GM19023 (cell line): ENCODE measurements around the gene FAM53B.

Source experiments
- ATAC-seq: cut with Tn5 transposase; IDR thresholded peaks from one replicate; pipeline ENCODE4 v1.9.1; 2021; ENCODE audit warnings: mild to moderate bottlenecking, moderate library complexity; ENCODE audit not compliant: unreplicated experiment

FAM53B gene

GRCh38 chr10:124681626-124682552 is 62.3 kb downstream of the FAM53B start:
- ATAC-seq: no peak

- no peak for ATAC-seq
Measured at GRCh38 chr10:124681091-124681490, 63.1 kb downstream of the FAM53B start.

GRCh38 chr10:124680675-124681074 is 63.5 kb downstream of the FAM53B start:
- no peak for ATAC-seq

GRCh38 chr10:124679401-124679800 is 64.8 kb downstream of the FAM53B start:
- no peak for ATAC-seq

- ATAC-seq: no peak
Measured at GRCh38 chr10:124678557-124679240, 65.5 kb downstream of the FAM53B start.

- ATAC-seq: no peak
Measured at GRCh38 chr10:124677749-124678556, 66.2 kb downstream of the FAM53B start.

- ATAC-seq: no peak
Measured at GRCh38 chr10:124677293-124677699, 66.9 kb downstream of the FAM53B start.

- ATAC-seq: no peak
Measured at GRCh38 chr10:124676416-124677062, 67.6 kb downstream of the FAM53B start.

- ATAC-seq: no peak
Measured at GRCh38 chr10:124675824-124676223, 68.4 kb downstream of the FAM53B start.

- ATAC-seq: no peak
Measured at GRCh38 chr10:124675261-124675660, 68.9 kb downstream of the FAM53B start.

GRCh38 chr10:124674768-124675222 is 69.4 kb downstream of the FAM53B start:
- ATAC-seq: no peak

- no peak for ATAC-seq
Measured at GRCh38 chr10:124672181-124672638, 72.0 kb downstream of the FAM53B start.

GRCh38 chr10:124671486-124672075 is 72.6 kb downstream of the FAM53B start:
- ATAC-seq: no peak

GRCh38 chr10:124670849-124671248 is 73.3 kb downstream of the FAM53B start:
- ATAC-seq: no peak

- no peak for ATAC-seq
Measured at GRCh38 chr10:124669824-124670654, 74.1 kb downstream of the FAM53B start.

GRCh38 chr10:124669141-124669823 is 74.9 kb downstream of the FAM53B start:
- ATAC-seq: no peak

- no peak for ATAC-seq
Measured at GRCh38 chr10:124668517-124669051, 75.6 kb downstream of the FAM53B start.
